HG02840 (cell line): Measurements from ENCODE around the gene FILIP1.
A peak's percentile ranks its signal among the peaks of the same experiment; 100 is the strongest.

ENCODE experiments used
- ATAC-seq: cut with Tn5 transposase; IDR thresholded peaks from one replicate; pipeline ENCODE4 v1.9.1; 2021; ENCODE audit warnings: mild to moderate bottlenecking, moderate library complexity, moderate number of reproducible peaks; ENCODE audit not compliant: unreplicated experiment, low FRiP score

Gene FILIP1

DNA sequence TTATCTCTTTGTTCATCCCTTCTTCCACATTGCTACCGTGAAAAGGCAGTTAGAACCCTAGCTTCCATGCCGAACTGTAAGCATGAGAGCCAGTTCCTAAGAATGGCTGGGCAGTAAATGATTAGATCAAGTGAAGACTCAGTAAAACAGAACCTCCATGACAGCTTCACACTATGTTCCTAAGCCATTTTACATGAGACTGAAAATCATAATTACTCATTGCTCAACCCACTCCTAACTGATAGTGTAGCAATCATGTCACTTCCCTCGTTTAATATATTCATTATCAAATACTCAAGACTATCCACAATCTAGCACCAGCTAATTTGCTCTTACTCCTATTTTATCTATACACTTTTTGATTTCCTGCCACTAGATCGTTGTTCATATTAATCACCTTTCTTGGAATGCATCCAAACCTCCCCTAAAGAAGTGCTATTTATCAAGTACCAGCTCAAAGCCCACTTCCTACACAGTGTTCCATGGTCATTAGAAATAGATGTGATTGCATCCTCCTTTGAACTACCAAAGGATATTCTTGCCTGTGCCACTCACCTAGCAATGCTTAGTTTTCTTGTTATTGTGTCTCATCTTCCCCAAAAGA lies 215.0 kb downstream of the FILIP1 start:
- ATAC-seq, result no peak

DNA sequence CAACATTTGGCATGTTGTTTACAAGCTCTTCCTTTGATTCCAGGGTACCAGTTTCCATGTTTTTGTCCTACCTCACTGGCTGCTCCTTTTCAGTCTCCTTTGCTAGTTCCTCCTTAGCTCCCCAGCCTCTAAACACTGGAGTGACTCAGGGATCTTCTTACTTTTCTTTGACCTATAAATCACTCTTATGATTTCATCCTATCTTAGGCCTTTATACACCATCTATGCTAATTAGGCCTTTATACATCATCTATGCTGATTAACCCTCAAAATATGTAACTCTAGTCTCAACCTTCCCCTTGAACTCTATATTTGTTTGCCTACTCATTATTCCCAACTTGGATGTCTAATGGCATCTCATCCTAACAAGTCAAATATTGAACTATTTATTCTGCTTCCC lies 218.5 kb downstream of the FILIP1 start:
- ATAC-seq, result no peak

DNA sequence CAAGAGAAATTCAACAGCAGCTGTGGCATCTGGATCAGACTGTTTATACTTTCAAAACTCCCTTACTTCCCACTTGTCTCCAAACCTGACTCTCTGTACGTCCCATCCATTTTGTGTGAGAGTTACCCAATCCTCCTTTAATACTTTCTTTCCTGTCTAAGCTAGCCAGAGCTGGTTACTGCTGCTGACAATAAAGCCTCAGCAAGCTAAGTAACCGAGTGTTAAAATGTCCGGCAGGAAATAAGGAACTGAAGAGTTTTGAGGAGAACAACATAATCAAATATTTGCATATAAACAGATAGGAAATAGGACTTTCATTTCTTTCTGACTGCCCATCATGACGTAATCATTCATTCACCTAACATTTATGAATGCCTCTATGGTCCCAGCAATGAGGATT lies 220.6 kb downstream of the FILIP1 start:
- ATAC-seq, result no peak

DNA sequence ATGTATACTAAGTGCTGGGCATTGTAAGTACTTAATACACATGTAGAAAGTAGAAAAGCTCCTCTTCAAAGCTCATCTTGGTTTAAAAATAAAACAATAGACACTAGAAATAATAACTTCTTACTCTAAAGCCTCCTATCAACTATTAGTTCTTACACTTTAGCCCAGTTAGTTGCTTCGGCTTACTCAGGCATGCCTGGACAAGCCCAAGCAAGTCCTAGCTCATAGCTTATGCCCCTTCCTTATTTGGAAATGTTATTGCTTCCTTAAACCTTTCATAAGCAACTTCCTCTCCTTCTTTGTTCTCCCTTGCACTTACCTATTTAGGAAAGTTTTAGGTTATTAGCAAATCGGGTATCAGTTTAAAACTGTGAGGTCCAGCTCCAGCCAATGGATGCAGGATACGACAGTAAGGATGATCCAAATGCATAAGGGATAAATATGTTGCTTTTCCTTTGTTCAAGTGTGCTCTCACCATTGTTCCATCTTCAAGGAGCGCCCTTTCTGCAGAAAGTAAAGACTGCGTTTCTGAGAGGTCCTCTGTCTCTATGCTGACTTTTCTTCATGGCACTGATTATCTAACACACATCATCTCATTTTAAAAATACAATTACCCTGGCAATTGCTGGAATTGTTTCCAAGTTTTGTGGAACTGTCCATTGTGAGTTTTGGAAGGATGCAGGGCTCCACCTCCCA lies 221.3 kb downstream of the FILIP1 start:
- no peak for ATAC-seq

DNA sequence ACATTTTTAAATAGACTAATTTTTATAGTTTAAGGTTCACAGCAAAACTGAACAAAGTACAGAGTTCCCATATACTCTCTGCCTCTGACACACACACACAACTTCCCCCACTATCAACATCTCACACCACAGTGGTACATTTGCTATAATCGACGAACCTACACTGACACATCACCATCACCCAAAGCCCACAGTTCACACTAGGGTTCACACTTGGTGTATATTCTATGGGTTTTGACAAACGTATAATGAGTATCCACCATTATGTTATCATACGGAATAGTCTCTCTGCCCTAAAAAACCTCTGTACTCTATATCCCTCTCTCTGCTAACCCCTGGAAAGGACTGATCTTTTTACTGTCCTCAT lies 224.6 kb downstream of the FILIP1 start:
- no peak for ATAC-seq

DNA sequence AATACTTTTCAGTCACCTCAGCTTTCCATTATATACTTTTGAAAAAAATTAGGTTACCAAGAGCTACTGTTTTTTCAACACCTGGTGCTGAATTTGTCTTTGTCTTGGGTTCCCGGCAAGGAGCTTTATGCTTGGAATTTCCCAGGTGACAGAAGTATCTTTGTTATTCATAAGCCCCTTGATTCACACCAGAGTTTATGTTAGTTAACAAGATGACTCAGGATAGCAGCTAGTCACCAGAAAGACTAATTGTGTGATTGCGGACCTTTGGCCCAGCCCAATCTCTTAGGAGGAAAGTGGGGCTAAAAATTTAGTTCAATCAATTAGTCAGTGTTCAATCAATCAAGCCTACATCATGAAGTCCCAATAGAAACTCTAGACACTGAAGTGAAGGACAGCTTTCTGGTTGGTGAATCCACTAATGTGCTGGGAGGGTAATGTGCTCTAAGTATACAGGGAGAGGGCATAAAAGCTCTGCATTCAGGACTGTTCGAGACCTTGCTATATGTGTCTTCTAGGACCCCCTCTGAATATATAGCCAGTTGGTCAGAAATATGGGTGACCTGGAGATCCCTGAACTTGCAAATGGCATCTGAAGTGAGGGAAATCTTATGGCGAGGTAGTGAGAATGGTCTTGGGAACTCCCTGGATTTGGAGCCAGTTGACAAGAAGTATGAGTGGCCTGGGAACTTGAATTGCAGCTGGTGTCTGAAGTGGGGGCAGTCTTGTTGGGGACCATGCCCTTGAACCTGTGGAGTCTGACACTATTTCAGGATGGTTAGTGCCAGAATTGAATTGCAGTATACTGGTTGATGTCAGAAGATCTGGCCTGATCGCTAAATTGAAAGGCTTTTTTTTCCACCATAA lies 225.2 kb downstream of the FILIP1 start:
- ATAC-seq, result no peak

DNA sequence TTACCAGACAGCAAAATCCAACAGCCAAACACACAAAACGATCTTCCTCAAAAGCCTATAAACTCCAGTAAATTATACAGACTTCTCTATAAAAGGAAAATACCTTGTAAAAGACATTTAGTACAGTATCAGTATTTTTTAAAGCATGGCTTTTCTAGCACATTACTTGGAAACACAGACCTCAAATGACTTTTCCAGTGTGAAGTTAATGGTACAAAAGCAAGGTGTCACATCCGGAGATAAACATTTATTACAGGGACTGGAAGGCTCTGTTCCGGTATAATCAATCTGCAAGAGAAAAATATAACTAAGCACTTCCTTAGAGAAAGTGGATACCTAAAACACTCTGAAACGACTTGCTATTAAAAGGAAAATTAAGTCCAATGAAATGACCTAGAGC lies 226.1 kb downstream of the FILIP1 start:
- ATAC-seq, result no peak

DNA sequence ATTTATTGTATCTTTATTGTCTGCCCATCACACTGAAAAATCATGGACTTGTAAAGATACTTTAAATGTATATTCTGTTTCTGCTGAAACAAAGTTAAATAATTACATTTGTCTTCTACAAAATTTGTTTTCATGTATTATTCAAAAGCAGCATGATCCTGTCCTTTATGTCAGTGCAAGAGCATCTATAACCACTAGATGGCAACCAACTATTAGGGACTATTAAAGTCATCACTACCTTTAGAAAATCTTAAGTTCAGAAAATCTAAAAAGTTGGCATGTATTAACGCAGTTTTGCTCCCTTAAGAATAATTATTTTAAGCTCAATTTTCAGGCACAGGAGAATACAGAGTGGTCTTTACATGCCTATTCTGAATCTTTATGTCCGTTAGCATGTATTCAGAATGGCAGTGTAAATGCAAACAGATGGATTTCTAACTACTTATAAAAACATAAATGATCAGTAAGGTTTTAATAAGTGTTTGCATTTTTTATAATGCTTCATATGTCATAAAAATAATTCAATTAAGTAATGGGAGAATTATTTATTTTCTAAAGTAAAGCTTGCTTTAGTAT lies 226.8 kb downstream of the FILIP1 start:
- ATAC-seq, result no peak

DNA sequence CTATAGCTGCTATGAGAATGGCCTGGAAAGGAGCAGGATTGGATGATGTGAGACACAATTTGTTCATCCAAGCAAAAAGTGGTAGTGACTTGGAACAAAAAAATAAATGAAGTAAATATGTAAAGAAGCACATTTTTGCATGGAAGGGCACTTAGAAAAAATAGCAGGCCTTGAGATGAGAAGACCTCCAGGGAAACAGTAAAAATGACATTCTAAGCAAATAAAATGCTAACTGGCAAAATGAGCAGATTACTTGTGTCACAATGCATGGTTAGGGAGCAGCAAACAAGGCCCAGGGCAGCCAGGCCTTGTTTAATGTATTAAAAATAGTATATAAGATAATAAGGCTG lies 230.2 kb downstream of the FILIP1 start:
- no peak for ATAC-seq

DNA sequence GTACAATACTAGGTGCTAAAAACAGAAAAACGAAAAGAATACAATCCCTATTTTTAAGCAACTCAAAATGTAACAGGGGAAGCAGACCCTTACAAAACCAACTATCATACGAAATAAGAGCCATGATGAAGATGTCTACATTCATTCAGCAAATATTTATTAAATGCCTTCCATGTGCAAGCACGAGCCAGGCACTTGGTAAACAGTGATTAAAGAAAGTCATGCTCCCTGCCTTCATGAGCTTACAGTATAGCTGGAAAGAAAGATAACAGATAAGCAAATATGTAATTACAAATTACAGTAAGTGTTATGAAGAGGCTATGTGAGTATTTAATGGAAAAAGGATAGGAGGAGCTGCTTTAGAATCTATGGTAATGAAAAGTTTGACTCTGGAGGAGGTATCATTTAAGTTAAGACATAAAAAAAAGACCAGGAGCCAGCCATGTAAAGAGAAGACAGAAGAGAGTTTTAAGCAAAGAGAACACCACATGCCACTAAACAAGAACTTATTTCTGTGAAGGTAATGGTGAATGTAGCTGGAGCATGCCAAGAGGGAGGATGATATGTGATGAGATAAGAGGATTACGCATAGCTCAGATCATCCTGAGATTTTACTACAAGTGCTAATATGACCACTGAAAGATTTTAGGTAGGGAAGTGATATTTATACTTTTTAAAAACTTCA lies 230.7 kb downstream of the FILIP1 start:
- no peak for ATAC-seq

DNA sequence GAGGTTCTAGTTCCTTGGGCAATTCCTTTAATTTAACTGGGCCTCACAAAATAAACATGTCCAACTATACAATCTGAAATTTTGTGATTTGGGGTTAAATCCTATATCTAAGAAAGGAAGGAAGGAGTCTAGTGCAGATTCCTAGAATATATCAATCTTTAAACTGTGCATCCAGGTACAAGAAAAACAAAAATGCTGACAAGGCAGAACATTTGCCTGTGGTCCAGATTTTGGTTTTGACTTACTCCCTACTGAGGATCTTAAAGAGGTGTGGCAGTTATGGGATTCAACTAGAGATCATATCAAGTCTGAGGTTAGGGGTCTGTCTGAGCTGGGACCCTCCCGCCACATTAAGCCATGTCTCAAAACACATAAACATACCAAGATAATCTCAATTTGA lies 232.3 kb downstream of the FILIP1 start:
- no peak for ATAC-seq

DNA sequence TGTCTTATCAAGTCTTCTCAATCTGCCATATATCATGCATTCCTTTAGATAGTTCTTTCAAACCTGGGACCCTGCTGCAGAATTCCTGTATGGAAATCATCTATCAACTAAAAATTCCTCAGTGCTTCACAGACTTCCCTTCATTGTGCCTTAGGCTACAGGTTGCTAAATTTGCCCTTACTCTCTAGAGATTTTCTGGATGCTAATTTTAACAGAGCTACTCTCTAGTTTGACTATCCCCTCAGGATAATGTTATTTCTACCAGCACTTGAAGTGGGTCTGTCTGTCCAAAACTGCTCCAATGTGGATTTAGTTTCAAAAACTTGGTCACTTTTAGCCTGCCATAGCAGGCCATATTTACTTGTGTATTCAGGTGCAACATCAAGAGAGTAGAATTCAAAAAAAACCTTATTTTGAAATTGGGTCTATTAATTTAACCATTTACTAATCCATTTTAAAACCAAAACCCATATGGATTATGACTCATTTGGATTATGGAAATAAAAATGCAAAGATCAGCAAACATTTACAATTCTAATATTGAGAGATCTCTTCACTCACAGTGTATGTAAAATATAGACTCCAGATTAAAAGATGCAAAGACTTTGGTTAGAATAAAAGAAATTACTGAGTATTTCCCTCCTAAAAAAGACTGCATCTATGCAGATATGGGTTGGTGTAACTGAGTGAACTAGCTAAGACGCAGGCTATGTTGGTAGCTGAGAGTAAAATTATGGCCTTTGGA lies 236.1 kb downstream of the FILIP1 start:
- ATAC-seq, result no peak

DNA sequence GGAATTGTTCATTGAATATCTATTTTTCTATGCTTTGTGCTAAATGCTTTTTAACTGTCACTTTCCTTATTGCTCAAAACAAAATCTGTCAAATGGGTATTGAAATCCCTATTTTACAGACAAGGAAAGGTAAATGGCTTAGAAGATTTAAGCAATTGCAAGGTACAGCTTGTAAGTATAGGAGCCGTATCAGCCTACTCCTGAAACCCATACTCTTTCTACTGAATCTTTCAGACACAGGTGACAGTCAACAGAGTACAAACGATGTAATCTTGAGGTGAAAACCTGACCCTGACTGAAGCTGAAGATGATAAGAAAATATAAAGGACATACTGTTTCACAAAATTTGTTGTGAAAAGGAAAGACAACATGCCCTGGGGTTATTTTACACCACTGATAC lies 243.0 kb downstream of the FILIP1 start:
- no peak for ATAC-seq

DNA sequence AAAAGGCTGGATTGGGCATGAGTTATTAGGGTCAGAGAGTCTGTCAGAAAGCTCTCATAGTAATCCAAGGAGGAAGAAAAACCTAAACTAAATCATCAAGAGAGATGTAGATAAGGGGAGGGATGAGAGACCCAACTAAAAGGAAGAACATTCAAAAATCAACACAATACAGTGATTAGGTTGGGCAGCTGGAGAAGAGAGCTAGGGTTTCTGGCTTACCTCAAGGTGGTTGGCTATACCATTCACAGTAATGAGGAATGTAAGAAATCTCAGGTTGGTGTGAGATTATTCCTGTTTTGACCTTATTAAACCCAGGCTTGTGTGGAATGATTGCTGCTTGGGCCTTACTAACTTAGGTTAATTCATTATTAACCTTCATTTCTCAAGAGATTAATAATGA lies 243.8 kb downstream of the FILIP1 start:
- no peak for ATAC-seq

DNA sequence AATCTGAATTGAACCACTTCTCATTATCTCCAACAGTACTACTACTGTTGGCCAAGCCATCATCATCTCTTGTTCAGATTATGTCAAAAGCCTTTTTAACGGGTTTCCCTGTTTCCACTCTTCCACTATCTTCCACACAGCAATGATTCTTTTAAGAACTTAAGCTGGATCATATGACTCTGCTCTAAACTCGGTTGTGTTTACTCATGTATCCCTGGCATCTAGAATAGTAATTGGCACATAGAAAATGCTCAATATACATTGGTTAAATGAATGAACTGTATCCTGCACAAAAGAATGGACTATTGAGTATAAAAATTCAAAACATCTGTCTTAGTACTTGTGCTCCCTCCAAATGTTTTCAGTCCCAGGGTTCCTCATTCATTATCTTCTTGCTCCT lies 247.2 kb downstream of the FILIP1 start:
- ATAC-seq, result no peak

DNA sequence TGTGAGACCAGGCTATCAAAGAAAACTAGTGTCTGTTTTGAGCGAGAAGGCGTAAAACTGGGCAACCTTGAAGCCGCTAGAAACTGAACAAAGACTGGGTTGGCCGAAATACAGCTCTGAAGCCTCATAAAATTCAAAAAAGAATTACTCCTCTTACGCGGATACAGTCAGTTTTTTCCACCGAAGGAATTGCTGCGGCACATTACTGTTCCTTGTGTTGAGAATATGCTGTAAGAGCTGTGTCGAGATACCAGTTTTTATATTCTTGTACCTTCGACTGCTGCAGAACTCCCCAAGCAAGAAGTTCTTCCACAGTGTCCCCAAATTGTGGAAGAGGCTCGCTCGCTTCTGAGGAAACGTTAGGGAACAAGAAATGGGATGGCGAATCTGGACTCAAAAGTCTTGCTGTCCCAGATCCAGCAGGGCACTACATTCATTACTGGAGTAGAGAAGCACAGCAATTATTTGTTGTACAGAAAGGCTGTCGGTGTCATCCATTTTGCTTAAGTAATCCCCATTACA lies 249.5 kb downstream of the FILIP1 start:
- no peak for ATAC-seq

DNA sequence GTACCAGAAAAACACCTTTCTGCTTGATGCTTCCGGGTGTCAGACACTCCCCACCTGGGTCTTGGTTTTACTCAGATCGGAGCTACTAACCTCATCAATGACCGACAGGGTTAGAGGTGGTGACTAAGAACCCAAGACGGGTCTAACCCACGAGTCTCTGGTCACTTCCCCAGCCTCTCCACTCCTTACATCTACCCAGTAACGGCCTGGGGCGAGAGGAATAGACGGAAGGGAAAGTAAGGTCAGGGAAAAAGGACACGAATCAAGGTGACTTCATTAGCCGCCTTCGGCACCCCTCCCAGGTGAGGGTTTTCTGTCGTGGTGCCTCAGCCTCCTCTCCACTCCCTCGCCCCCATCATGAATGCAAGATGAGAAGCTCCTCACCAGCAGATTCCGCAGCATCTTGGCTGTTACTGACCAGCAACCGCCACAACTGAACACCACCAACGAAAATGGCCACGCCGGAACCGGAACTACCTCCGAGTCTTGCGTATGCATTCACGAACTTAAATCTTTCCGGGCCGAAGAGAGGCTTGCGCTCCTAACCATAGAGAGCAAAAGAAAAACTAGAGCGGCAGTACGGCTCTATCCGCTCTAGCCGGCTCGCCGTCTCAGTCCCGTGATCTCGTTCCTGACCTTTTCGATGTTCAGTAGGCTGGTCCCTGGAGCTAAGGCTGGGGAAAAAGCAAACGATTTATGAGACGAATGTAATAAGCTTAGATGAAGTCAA lies 250.1 kb downstream of the FILIP1 start, which contains the start of gene COX7A2:
Gene COX7A2, minus strand, starts transcription at position 469 of the 730 bp plus-strand sequence. Its CDS starts 67 bp downstream, at position 402.
- ATAC-seq, result peak; percentile 94
